ENCODE data around the gene MKRN3.

Gene MKRN3

DNA sequence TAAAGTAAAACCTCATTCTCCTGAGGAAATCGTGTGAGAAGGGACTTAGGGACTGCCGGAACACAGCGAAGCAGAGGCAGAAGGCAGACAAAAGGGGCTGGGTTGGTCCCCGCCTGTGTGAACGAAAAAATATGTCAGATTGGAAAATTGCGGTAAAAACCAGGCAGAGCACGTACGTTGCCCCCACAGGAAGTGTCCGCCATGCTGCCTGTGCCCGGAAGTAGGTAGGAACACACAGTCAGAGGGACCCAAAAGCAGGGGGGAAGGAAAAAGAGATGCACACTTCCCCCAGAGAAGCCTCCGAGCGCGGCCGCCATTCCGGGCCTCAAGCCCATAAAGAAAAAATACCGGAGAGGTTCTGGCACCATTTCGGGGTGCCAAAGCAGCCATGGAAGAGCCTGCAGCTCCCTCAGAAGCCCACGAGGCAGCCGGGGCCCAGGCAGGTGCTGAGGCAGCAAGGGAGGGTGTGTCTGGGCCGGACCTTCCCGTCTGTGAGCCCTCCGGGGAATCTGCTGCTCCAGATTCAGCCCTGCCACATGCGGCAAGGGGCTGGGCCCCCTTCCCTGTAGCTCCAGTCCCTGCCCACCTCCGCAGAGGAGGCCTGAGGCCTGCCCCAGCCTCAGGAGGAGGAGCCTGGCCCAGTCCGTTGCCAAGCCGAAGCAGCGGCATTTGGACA is at the start of gene MKRN3:
Gene MKRN3, plus strand, starts transcription at position 280 of the 676 bp plus-strand sequence. Its CDS starts 109 bp downstream, at position 389.
- DNase-seq (ENCODE audit: low read depth in 2 of 2): peak; percentile 10 to 24

DNA sequence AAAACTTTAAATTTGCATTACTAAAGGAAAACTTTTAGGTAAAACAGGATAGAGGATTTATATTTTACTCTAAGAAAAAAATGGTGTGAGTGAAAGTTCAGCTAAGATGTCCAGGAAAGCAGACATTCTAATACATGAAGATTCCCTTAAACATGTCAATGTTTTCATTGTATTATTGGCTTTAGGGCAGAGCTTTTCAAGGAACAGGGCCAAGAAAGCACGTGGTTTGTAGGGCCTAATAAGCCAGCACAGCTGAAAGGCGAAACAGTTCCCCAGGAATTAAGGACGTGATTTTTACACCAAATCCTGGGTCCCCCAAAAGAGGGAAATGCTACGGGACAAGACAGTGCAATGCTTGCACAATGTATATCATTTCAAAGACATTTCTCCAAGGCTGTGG is 48.6 kb upstream of the MKRN3 start:
- no peak for DNase-seq (ENCODE audit: low read depth in 2 of 2)

GRCh38 chr15:23518104-23518503 is 47.4 kb upstream of the MKRN3 start:
- DNase-seq (ENCODE audit: low read depth in 2 of 2): no peak

GRCh38 chr15:23524816-23525215 is 40.7 kb upstream of the MKRN3 start:
- no peak for DNase-seq (ENCODE audit: low read depth in 2 of 2)

DNA sequence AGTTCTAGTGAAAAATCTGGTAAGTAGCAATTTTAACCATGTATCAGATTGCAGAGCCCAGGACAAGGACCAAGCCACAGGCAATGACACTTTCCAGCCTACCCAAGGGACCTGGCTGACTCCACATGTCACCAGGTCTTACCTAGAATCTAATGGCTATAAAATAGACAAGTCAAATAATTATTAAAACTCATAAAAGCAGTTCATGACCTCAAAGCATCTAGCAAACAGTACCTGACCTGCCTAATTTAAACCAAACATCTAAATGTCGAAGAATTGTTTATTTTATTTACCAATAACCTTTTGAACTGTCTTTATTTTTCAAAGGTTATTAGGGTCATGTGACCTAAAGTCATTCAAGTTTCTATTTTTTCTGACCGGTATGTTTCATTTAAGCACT is 35.6 kb upstream of the MKRN3 start:
- DNase-seq (ENCODE audit: low read depth in 2 of 2): no peak

DNA sequence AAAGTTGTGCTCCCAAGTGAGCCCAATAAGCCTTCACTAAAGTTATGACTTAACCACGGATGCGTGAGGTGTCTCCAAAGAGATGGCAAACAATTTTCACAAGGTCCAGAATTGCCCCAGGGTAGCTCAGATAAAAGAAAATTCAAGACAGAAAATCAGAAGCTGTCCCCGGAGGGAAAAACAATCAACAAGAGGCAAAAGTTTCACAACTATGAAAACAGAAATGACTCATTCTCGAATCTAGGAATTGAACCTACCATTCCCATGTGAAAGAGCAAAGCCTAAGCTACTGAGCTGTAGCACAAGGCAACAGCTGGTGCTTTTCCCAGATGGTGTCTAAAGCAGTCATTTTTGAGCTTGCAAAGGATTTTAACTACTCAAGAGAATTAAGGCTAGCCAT is 33.5 kb upstream of the MKRN3 start:
- no peak for DNase-seq (ENCODE audit: low read depth in 2 of 2)

DNA sequence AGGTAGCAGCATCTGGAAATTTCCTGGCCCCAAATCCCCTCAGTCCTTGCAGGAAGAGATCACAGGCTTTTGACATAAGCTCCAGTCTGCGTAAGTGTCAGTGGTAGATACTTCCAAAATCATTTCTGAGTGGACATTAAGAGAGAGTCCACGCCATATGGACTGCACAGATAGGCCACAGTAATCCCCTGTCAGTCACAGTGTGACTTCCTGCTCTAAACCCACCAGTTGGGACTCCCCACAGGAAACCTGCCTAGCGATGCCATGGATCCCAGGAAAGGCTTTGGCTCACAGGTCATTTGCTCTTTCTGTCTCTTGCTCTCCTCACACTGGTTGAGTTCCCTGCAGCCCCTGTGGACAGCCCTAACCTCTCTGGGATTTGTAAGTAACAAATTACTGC is 28.8 kb upstream of the MKRN3 start:
- DNase-seq (ENCODE audit: low read depth in 2 of 2): no peak

DNA sequence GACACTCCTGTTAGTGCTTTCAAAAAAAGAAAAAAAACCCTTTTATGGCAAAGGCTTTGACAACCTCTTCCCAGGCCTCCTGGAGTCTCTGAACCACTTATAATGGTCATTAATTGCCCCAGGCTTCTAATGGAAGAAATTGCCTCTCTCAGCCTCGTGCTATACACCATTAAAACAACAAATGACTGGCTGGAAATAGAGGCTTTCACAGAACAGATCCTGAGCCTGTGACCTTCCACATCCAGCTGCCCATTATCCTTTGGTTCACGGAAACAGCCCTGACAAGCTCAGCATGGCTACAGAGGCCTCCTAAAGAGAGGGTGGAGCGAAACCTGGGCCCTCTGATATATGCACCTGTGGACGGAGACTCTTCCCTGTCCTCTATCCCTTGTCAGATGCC is 26.8 kb upstream of the MKRN3 start:
- DNase-seq (ENCODE audit: low read depth in 2 of 2): no peak

GRCh38 chr15:23539892-23540291 is 25.6 kb upstream of the MKRN3 start:
- DNase-seq (ENCODE audit: low read depth in 2 of 2): no peak

DNA sequence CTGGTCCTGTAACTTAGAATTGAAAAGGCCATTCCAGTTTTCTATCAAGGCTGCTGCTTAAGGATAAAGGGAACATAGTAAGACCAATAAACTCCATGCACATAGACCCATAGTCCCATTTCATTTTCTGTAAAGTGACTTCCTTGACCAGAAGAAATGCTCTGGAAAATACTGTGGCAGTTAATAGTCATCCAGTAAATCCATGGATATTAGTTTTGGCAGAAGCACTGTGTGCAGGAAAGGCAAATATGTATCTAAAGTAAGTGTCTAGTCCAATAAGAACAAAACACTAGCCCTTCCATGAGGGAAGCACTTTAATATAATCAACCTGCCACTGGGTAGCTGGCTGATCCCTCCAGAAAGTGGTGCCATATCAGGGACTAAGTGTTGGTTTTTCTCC is 19.3 kb upstream of the MKRN3 start:
- DNase-seq (ENCODE audit: low read depth in 2 of 2): no peak

DNA sequence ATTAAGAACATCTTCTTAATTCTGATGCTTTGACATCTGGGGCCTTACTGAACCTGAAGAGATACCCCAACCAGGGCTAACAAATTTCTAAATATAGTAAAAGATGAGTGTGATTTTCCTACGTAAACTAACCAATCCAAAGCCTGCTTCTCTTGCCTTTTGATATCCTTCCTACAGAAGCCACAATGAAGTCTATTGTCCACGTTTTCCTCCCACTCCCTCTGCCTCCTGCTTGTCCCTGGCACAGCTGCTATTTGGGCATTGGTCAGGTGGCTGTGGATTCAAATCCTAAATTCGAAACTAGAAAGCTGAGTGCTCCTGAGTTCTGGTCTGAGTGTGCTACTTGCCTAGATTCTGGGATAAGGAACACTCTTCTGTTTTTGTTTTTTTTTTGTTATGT is 17.4 kb upstream of the MKRN3 start:
- DNase-seq (ENCODE audit: low read depth in 2 of 2): no peak

- DNase-seq (ENCODE audit: low read depth in 2 of 2): no peak
These were observed 3.6 kb upstream of the MKRN3 start for GRCh38 chr15:23561914-23562313.

- DNase-seq (ENCODE audit: low read depth in 2 of 2): no peak
These were observed 566 bp upstream of the MKRN3 start for GRCh38 chr15:23564821-23565394.

- no peak for DNase-seq (ENCODE audit: low read depth in 2 of 2)
These were observed 639 bp downstream of the MKRN3 start for GRCh38 chr15:23566071-23566554.

DNA sequence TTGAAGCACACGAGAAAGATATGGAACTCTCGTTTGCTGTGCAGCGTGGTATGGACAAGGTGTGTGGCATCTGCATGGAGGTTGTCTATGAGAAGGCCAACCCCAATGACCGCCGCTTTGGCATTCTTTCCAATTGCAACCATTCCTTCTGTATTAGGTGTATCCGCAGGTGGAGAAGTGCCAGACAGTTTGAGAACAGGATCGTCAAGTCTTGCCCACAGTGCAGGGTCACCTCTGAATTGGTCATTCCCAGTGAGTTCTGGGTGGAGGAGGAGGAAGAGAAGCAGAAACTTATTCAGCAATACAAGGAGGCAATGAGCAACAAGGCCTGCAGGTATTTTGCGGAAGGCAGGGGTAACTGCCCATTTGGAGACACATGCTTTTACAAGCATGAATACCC is 1.2 kb downstream of the MKRN3 start:
- DNase-seq (ENCODE audit: low read depth in 2 of 2): no peak

GRCh38 chr15:23567921-23568320 is 2.4 kb downstream of the MKRN3 start:
- DNase-seq (ENCODE audit: low read depth in 2 of 2): no peak

DNA sequence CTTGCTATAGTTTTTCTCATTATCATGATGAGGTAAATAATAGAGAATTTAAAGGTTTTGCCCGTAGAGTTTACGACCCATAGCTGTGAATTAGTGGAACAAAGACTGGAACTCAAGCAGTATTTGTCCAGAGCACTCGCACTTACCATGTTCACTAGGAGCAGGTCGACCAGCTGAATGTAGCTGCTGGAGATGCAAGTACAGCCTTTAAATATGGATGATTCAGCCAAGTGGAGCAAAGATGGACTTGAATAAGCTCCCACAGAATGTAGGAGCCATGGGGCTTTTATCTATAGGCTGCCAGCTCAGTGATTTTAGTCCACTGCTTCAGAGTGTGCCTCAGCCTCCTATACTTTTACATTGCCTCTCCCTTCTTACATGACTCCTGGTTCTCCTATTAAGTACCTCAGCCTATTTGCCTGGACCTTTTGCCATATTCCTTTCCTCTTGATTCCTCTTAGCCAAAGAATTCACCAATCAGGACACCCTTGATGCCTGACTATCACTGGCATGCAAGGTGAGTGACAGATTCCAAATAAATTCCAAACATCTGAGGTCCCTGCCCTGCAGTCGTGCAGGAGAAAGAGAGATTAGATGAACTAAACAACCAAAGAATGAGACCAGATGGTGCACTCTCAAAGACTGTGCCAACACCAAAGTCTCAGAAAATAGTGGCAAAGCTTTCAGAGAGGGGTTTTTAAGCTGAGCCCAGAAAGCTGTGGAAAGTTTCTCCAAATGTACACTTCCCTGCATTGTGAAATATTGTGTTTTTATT is 3.9 kb downstream of the MKRN3 start:
- no peak for DNase-seq (ENCODE audit: low read depth in 2 of 2)

DNA sequence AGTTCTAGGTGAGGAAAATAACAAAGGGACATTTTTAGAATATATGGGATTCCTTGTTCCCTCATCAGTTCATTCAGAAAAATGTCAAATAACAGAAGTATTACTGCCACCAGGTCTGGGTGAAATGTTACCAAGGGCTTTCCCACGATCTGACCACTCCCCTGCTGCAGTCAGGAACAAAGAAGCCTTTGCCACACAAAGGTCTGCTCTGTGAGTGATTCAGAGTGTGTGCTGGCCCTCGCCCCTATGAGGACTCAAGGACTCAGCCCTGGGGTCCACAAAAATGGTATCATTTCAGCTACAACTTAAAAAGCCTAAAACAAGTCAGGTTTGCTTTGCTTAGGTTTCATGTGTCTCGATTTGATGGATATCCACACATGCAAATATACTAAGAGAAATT is 5.0 kb downstream of the MKRN3 start:
- DNase-seq (ENCODE audit: low read depth in 2 of 2): no peak

DNA sequence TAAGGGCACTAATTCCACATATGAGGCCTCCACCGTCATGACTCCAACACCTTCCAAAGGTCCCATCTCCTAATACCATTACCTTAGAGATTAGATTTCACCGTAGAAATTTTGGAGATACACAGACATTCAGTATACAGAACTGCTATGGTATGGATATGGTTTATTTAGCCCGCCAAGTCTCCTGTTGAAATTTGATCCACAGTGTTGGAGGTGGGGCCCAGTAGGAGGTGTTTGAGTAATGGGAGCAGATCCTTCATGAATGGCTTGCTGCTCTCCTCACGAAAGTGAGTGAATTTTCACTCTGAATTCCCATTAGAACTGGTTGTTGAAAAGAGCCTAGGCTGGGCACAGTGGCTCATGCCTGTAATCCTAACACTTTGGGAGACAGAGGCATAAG is 7.4 kb downstream of the MKRN3 start:
- no peak for DNase-seq (ENCODE audit: low read depth in 2 of 2)

DNA sequence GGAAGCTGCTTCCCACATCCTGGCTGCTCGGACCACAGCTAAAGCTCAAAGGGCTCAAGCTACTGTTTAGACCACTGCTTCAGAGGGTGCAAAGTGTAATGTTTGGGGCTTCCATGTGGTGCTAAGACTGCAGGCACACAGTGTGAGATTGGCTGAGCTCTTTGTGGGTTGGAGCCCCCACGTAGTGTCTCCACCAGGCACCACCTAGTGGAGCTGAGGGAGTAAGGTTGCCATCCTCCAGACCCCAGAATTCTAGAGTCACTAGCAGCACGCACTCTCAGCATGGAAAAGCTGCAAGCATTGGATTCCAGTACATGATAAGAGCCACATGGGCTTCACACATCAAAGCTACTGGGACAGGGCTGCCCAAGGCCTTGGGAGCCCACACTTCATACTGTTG is 9.3 kb downstream of the MKRN3 start:
- no peak for DNase-seq (ENCODE audit: low read depth in 2 of 2)

DNA sequence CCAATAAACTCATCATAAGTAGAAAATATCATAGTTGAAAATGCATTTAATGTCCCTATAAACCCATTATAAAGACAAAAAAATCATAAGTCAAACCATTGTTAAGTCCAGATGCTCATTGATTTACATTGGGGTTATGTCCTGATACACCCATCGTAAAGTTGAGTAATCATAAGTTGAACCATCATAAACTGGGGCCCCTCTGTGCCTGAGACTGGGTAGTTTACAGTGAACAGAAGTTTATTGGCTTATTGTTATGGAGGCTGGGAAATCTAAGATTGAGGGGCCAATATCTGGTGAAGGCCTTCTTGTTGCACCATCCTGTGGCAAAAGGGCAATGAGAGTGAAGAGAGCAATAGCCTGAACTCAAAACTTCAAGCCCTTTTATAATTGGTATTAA is 10.6 kb downstream of the MKRN3 start:
- no peak for DNase-seq (ENCODE audit: low read depth in 2 of 2)

DNA sequence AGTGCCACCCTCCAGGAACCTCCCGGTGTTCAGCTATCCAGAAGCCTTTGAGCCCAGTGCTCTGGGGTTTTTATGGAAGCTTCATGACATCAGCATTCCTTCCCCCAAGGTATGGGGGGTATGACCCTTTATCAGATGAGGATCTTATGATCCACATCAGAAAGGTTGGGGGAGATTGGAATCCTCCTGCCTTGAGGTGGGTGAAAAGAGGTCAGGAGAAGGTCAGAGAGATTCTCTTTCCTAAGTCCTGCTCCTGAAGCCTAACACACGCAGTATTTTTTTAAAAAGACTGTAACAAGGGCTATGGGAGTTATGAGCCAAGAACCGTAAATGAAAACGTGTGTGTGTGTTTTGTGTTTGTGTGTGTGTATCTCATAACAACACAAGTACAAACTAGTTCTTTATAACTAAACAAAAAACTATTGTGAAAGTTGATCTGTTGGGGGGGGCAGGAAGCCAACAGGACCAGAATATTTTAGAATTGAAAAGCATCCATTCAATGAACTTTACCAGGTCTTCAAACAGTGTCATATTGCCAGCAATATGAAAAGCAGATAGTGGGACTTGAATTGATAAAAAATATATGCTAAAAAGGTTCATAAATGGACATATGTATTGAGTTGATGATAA is 13.2 kb downstream of the MKRN3 start:
- no peak for DNase-seq (ENCODE audit: low read depth in 2 of 2)

DNA sequence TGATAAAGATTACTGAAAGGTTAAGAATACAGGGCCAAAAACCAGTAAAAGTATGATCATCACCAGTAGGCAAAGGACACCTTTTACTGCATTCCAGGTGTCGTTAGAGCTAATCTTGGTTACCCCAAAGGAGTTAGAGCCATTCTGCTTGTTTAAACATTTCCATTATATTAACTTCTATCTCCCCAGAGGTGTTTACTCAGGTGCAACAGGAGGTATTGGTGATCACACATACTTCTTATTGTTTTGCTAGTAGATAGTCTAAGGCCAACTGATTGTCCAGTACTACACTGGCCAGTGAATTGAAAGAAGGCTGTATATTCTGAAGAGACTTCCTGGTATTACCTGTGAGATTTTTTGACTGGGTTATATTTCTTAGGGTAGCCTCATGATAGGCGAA is 22.8 kb downstream of the MKRN3 start:
- no peak for DNase-seq (ENCODE audit: low read depth in 2 of 2)

Measured in fibroblast of skin of left biceps (primary cell).